ENCODE data around the gene SPATA31E1. TPM values are rescaled to one million over a fixed set of nuclear protein-coding genes. Genes with fewer than 3 reads are reported as not detected.

SPATA31E1 gene
- total RNA-seq, 6 experiments from 2014 or later: not detected

DNA sequence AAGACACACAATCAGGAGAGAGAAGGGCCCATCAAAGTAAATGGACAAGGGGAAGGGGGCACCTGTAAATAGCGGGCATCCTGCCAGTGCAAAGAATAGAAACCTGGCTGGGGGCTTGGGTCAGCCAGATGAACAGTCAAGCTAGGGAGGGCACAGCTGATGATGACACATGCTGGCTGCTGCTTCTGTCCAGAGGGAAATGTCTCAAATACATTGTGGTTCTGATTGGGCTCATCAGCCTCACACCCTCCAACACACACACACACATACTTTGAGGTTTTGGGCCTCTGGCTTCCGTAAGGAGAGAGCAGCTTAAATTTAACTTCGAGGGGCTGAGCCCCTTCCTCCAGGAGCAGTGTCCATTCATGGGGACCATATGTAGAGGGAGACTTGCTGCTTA lies 27.6 kb upstream of the SPATA31E1 start:
- ATAC-seq: no peak
- no peaks in the 10 kb centered on the region for H3K36me3 ChIP-seq
- H3K4me1 ChIP-seq: no peaks in the 10 kb centered on the region
- H3K4me3 ChIP-seq: no peak overlapping the region
- H3K27ac ChIP-seq: no peak overlapping the region
- no peak for DNase-seq
- TF ChIP-seq POLR2A (IDR thresholded peaks at IDR 0.05): no peak
- TF ChIP-seq, protein P1, sequence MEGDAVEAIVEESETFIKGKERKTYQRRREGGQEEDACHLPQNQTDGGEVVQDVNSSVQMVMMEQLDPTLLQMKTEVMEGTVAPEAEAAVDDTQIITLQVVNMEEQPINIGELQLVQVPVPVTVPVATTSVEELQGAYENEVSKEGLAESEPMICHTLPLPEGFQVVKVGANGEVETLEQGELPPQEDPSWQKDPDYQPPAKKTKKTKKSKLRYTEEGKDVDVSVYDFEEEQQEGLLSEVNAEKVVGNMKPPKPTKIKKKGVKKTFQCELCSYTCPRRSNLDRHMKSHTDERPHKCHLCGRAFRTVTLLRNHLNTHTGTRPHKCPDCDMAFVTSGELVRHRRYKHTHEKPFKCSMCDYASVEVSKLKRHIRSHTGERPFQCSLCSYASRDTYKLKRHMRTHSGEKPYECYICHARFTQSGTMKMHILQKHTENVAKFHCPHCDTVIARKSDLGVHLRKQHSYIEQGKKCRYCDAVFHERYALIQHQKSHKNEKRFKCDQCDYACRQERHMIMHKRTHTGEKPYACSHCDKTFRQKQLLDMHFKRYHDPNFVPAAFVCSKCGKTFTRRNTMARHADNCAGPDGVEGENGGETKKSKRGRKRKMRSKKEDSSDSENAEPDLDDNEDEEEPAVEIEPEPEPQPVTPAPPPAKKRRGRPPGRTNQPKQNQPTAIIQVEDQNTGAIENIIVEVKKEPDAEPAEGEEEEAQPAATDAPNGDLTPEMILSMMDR (IDR thresholded peaks at IDR 0.05): no peak
- H3K27me3 ChIP-seq: no peaks in the 10 kb centered on the region
- 59% methylated on average over 3 of the region's 3 CpGs for WGBS (ENCODE audit: insufficient coverage, low coverage, low lambda C conversion rate, missing lambda C conversion rate)
- intact Hi-C loops (cut with DNase I): no loop called here
- no peaks in the 10 kb centered on the region for H3K9me3 ChIP-seq

DNA sequence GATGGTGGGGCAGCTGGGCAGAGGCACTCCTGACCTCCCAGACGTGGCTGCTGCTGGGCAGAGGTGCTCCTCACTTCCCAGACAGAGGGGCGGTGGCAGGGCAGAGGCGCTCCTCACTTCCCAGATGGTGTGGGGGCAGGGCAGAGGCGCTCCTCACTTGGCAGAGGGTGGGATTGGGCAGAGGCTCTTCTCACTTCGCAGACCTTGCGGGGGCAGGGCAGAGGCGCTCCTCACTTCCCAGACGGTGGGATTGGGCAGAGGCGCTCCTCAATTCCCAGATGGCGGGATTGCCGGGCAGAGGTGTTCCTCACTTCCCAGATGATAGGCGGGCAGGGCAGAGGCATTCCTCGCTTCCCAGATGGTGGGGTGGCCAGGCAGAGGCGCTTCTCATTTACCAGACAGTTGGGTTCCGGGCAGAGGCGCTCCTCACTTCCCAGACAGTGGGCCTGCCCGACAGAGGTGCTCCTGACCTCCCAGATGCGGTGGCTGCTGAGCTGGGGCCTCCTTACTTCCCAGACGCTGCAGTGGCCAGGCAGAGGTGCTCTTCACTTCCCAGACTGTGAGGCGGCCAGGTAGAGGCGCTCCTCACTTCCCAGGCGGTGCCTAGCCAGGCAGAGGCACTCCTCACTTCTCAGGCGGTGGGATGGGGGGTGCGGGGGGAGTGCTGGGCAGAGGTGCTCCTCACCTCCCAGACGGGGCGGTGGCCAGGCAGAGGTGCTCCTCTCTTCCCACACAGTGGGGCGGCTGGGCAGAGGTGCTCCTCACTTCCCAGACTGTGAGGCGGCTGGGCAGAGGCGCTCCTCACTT lies 25.3 kb upstream of the SPATA31E1 start:
- H3K27ac ChIP-seq: no peak overlapping the region
- no CpG with 5 or more reads among the region's 29 CpGs for WGBS (ENCODE audit: insufficient coverage, low coverage, low lambda C conversion rate, missing lambda C conversion rate)
- no peak for TF ChIP-seq POLR2A (IDR thresholded peaks at IDR 0.05)
- TF ChIP-seq, protein P1 (IDR thresholded peaks at IDR 0.05): no peak
- DNase-seq (no peak), ATAC-seq (no peak)
- H3K36me3 ChIP-seq: no peaks in the 10 kb centered on the region
- H3K4me1 ChIP-seq: no peaks in the 10 kb centered on the region
- intact Hi-C loops (cut with DNase I): no loop called here
- H3K27me3 ChIP-seq: no peaks in the 10 kb centered on the region
- no peaks in the 10 kb centered on the region for H3K9me3 ChIP-seq
- no peak overlapping the region for H3K4me3 ChIP-seq

DNA sequence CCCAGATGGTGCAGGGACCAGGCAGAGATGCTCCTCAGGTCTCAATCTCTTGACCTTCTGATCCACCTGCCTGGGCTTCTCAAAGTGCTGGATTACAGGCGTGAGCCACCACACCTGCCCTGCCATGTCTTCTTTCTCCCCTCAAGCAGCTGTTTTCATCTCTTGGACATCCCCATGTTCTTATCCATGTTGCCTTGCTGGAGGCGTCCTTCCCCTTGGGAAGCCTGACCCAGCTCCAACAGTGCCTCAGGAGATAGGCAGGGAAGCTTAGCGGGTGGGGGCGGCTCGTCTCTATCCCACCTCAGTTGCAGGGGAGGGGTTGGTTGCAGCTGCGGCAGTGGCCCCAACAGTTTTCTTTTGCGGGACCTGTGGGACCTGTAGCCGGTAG lies 24.7 kb upstream of the SPATA31E1 start:
- Histone ChIP-seq H3K4me3 (no peak overlapping the region), H3K27ac (no peak overlapping the region), H3K27me3 (no peaks in the 10 kb centered on the region), H3K9me3 (no peaks in the 10 kb centered on the region), H3K4me1 (no peaks in the 10 kb centered on the region), H3K36me3 (no peaks in the 10 kb centered on the region)
- 67% methylated on average over 1 of the region's 8 CpGs for WGBS (ENCODE audit: insufficient coverage, low coverage, low lambda C conversion rate, missing lambda C conversion rate)
- intact Hi-C loops (cut with DNase I): no loop called here
- DNase-seq (no peak), ATAC-seq (no peak)
- TF ChIP-seq, protein P1 (IDR thresholded peaks at IDR 0.05): no peak
- TF ChIP-seq POLR2A (IDR thresholded peaks at IDR 0.05): no peak

DNA sequence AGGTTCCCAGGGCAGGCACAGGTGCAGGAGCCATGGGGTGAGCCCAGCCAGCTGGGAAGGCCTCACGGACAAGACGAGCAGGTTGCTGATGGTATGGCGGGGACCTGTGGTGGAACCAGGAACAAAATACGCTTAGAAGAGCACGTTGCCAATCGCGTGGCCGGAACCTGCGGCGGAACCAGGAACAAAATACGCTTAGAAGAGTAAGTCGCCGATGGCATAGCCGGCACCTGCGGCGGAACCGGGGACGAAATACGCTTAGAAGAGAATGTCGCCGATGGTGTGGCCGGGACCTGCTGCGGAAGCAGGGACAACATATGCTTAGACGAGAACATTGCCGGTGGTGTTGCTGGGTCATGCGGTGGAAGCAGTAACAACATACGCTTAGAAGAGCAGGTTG lies 23.5 kb upstream of the SPATA31E1 start:
- Histone ChIP-seq H3K27me3 (no peaks in the 10 kb centered on the region), H3K36me3 (no peaks in the 10 kb centered on the region), H3K9me3 (no peaks in the 10 kb centered on the region), H3K4me3 (no peak overlapping the region), H3K27ac (no peak overlapping the region), H3K4me1 (no peaks in the 10 kb centered on the region)
- ATAC-seq: no peak
- TF ChIP-seq, protein P1 (IDR thresholded peaks at IDR 0.05): no peak
- TF ChIP-seq POLR2A (IDR thresholded peaks at IDR 0.05): no peak
- 83% methylated on average over 24 of the region's 27 CpGs for WGBS (ENCODE audit: insufficient coverage, low coverage, low lambda C conversion rate, missing lambda C conversion rate)
- no peak for DNase-seq
- intact Hi-C loops (cut with DNase I): no loop called here

All from right lobe of liver (tissue), 6 donors.